GM12872 (cell line): ENCODE data around the gene ACTG1.

Experiments
- CTCF ChIP-seq: IDR thresholded peaks from 3 replicates; pipeline ENCODE4 v1.5.1; 2011; ENCODE audit warnings: low read depth, mild to moderate bottlenecking, low read length, moderate library complexity; ENCODE audit not compliant: insufficient read depth

The ACTG1 gene

GRCh38 chr17:81511554-81511803 lies 1.1 kb downstream of the ACTG1 start:
- TF ChIP-seq CTCF, result no peak

- no peak for TF ChIP-seq CTCF
Measured at GRCh38 chr17:81510785-81511553, 1.6 kb downstream of the ACTG1 start.

- TF ChIP-seq CTCF, result no peak
Measured at GRCh38 chr17:81509972-81510784, 2.4 kb downstream of the ACTG1 start.

GRCh38 chr17:81509207-81509971 lies 3.2 kb downstream of the ACTG1 start:
- TF ChIP-seq CTCF, result no peak

- no peak for TF ChIP-seq CTCF
Measured at GRCh38 chr17:81508639-81509206, 3.9 kb downstream of the ACTG1 start.

GRCh38 chr17:81503619-81504018 lies 9.0 kb downstream of the ACTG1 start:
- no peak for TF ChIP-seq CTCF

GRCh38 chr17:81502471-81503017 lies 10.1 kb downstream of the ACTG1 start:
- no peak for TF ChIP-seq CTCF
